Liver (tissue), 3 donors: Measurements from ENCODE around the gene PDE9A.
"Not testable (repeated sequence)": the region's sequence is repeated elsewhere in the genome, so short reads cannot be mapped to it uniquely, and the experiment has no call there.

Experiments
- ATF3 ChIP-seq: IDR thresholded peaks from 2 replicates; pipeline ENCODE4 v1.6.1; 2016; ENCODE audit warnings: antibody characterized with exemption
- CTCF ChIP-seq: fragments of 150-350 bp; IDR thresholded peaks from 2 replicates; pipeline ENCODE4 v1.5.1; 2017; ENCODE audit warnings: improper control_type of control experiment, low read depth, low read length; ENCODE audit not compliant: missing input control
- EGR1 ChIP-seq, 2 donors: IDR thresholded peaks; 2 replicates each; pipeline ENCODE4 v1.6.1; 2016 to 2018; ENCODE audit warnings: antibody characterized with exemption in 2 of 2, low read depth in 2 of 2
- FOXA1 ChIP-seq: IDR thresholded peaks from 2 replicates; pipeline ENCODE4 v1.6.1; 2016; ENCODE audit warnings: antibody characterized with exemption
- GABPA ChIP-seq, 2 donors: IDR thresholded peaks in 1 of 2; conservative IDR thresholded peaks in 1 of 2; 2 replicates each; pipeline ENCODE4 v1.6.1; 2016; ENCODE audit warnings: antibody characterized with exemption in 2 of 2, mild to moderate bottlenecking in 1 of 2, moderate library complexity in 1 of 2
- JUND ChIP-seq, 2 donors: IDR thresholded peaks; 2 replicates each; pipeline ENCODE4 v1.6.1; 2016; ENCODE audit warnings: antibody characterized with exemption in 2 of 2
- MAX ChIP-seq: IDR thresholded peaks from 2 replicates; pipeline ENCODE4 v1.6.1; 2016; ENCODE audit warnings: antibody characterized with exemption
- RAD21 ChIP-seq, 2 donors: IDR thresholded peaks; 2 replicates each; pipeline ENCODE4 v1.6.1; 2016; ENCODE audit warnings: antibody characterized with exemption in 2 of 2, mild to moderate bottlenecking in 2 of 2
- REST ChIP-seq: IDR thresholded peaks from 2 replicates; pipeline ENCODE4 v1.6.1; 2016; ENCODE audit warnings: antibody characterized with exemption, mild to moderate bottlenecking
- TAF1 ChIP-seq: conservative IDR thresholded peaks from 2 replicates; pipeline ENCODE4 v1.6.1; 2016; ENCODE audit warnings: antibody characterized with exemption, mild to moderate bottlenecking
- YY1 ChIP-seq: IDR thresholded peaks from 2 replicates; pipeline ENCODE4 v1.6.1; 2016; ENCODE audit warnings: antibody characterized with exemption, mild to moderate bottlenecking
- ZBTB33 ChIP-seq: IDR thresholded peaks from 2 replicates; pipeline ENCODE4 v1.6.1; 2016; ENCODE audit warnings: antibody characterized with exemption
- donor health status: healthy.
- donor health status: healthy.

GRCh38 chr21:42812528-42813241 lies 159.3 kb downstream of the PDE9A start:
- TF ChIP-seq MAX; CTCF; JUND (IDR thresholded peaks at IDR 0.05); RAD21 (IDR thresholded peaks at IDR 0.05); EGR1 (IDR thresholded peaks at IDR 0.05; ENCODE audit: low read depth in 2 of 2); ATF3; TAF1; ZBTB33; GABPA (IDR thresholded peaks at IDR 0.05 in 1 of 2, conservative IDR thresholded peaks at IDR 0.05 in 1 of 2); YY1; FOXA1; REST: not testable (repeated sequence)
